ENCODE measurements around the gene UTP18. TPM values are rescaled to one million over a fixed set of nuclear protein-coding genes. Genes with fewer than 3 reads are reported as not detected.

UTP18 gene
- total and polyA plus RNA-seq, 8 donors = 21.1 to 52.9 (median 40.7) TPM

GRCh38 chr17:51231999-51232398 lies 28.3 kb upstream of the UTP18 start:
- no peak for ATAC-seq
- no peak for TF ChIP-seq CTCF (IDR thresholded peaks at IDR 0.05)
- no peak for DNase-seq
- H3K27ac ChIP-seq = no peak overlapping the region
- H3K27me3 ChIP-seq = no peaks in the 10 kb centered on the region
- H3K4me3 ChIP-seq = no peak overlapping the region
- H3K9me3 ChIP-seq = no peaks in the 10 kb centered on the region
- intact Hi-C loops (cut with DNase I) = no loop called here
- no peaks in the 10 kb centered on the region for H3K36me3 ChIP-seq
- peaks cover 0 to 4% of the 10 kb centered on the region in 2 donors for H3K4me1 ChIP-seq

DNA sequence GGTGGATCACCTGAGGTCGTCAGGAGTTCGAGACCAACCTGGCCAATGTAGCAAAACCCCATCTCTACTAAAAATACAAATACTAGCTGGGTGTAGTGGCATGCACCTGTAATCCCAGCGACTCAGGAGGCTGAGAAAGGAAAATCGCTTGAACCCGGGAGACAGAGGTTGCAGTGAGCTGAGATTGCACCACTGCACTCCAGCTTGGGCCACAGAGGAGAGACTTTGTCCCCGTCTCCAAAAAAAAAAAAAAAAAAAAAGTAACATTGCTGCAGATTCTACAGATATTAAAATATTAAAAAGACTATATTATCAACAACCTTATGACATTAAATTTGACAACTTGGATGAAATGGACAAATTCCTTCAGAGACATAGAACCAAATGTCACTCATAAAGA lies 26.2 kb upstream of the UTP18 start:
- no peak overlapping the region for H3K27ac ChIP-seq
- no peak for TF ChIP-seq CTCF (IDR thresholded peaks at IDR 0.05)
- H3K4me1 ChIP-seq = peaks cover 0 to 18% of the 10 kb centered on the region in 2 donors
- no peaks in the 10 kb centered on the region for H3K27me3 ChIP-seq
- H3K4me3 ChIP-seq = no peak overlapping the region
- no peaks in the 10 kb centered on the region for H3K9me3 ChIP-seq
- H3K36me3 ChIP-seq = no peaks in the 10 kb centered on the region
- no peak for ATAC-seq
- intact Hi-C loops (cut with DNase I) = no loop called here
- DNase-seq = no peak

- H3K4me1 ChIP-seq = peaks cover 0 to 14% of the 10 kb centered on the region in 2 donors
- TF ChIP-seq CTCF (IDR thresholded peaks at IDR 0.05) = no peak
- no peaks in the 10 kb centered on the region for H3K9me3 ChIP-seq
- peak overlapping the region in 1 of 2 donors; percentile 53 for H3K27ac ChIP-seq
- H3K27me3 ChIP-seq = no peaks in the 10 kb centered on the region
- H3K4me3 ChIP-seq = no peak overlapping the region
- no peak for ATAC-seq
- H3K36me3 ChIP-seq = no peaks in the 10 kb centered on the region
- DNase-seq = no peak
- intact Hi-C loops (cut with DNase I) = no loop called here
Observed at GRCh38 chr17:51238255-51238887, 22.0 kb upstream of the UTP18 start.

GRCh38 chr17:51240275-51240674 lies 20.1 kb upstream of the UTP18 start:
- H3K27me3 ChIP-seq = no peaks in the 10 kb centered on the region
- intact Hi-C loops (cut with DNase I) = no loop called here
- no peak overlapping the region for H3K27ac ChIP-seq
- DNase-seq (no peak), ATAC-seq (no peak)
- no peak overlapping the region for H3K4me3 ChIP-seq
- no peaks in the 10 kb centered on the region for H3K9me3 ChIP-seq
- peaks cover 0 to 14% of the 10 kb centered on the region in 2 donors for H3K4me1 ChIP-seq
- no peaks in the 10 kb centered on the region for H3K36me3 ChIP-seq
- TF ChIP-seq CTCF (IDR thresholded peaks at IDR 0.05) = no peak

DNA sequence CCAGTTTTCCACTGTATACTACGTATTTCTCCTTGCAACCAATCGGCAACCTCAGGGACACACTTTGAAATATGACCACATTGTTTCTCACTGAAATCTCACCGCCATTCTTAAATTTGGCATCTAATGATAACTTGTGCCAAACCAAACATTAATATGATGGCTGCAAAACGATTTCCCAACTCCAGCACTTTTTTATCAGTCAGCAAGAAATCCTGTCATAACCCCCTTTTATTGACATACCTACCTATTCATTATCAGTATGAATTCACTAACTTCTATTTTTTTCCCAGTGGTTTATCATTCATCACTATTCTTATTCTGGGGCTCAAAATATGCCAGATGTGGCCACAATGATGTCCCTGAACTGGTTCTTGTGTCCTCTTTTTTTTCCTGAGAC lies 16.3 kb upstream of the UTP18 start:
- Histone ChIP-seq H3K36me3 (no peaks in the 10 kb centered on the region), H3K9me3 (no peaks in the 10 kb centered on the region), H3K4me1 (no peaks in the 10 kb centered on the region), H3K27ac (no peak overlapping the region), H3K4me3 (no peak overlapping the region), H3K27me3 (no peaks in the 10 kb centered on the region)
- no peak for TF ChIP-seq CTCF (IDR thresholded peaks at IDR 0.05)
- intact Hi-C loops (cut with DNase I) = no loop called here
- no peak for ATAC-seq
- DNase-seq = no peak
